Type B pancreatic cell (in vitro differentiated cells): Measurements from ENCODE around the gene AQP4. TPM values are rescaled to one million over a fixed set of nuclear protein-coding genes. Genes with fewer than 3 reads are reported as not detected.
A peak's percentile ranks its signal among the peaks of the same experiment; 100 is the strongest.

ENCODE experiments used
- DNase-seq: peaks from one replicate; pipeline ENCODE4 v3.0.0; 2021; ENCODE audit warnings: mixed read lengths; ENCODE audit not compliant: unreplicated experiment; ENCODE audit errors: extremely low spot score
- H3K27ac Mint-ChIP-seq: 2 replicates; pipeline ENCODE4 v1.8.0; 2021; ENCODE audit warnings: mild to moderate bottlenecking, mixed read lengths
- H3K27me3 Mint-ChIP-seq: 2 replicates; pipeline ENCODE4 v1.8.0; 2021; ENCODE audit warnings: mixed read lengths
- H3K36me3 Mint-ChIP-seq: 2 replicates; pipeline ENCODE4 v1.8.0; 2021; ENCODE audit warnings: mixed read lengths
- H3K4me1 Mint-ChIP-seq: one replicate; pipeline ENCODE4 v1.8.0; 2021; ENCODE audit warnings: mixed read lengths; ENCODE audit not compliant: unreplicated experiment
- H3K4me3 Mint-ChIP-seq: 2 replicates; pipeline ENCODE4 v1.8.0; 2021; ENCODE audit warnings: mild to moderate bottlenecking, mixed read lengths
- H3K9me3 Mint-ChIP-seq: 2 replicates; pipeline ENCODE4 v1.8.0; 2021; ENCODE audit warnings: mixed read lengths
- CTCF ChIP-seq: fragments of 200-600 bp; sonication (generic); conservative IDR thresholded peaks from 2 replicates; pipeline ENCODE4 v1.5.0; 2021; ENCODE audit warnings: antibody characterized with exemption, mild to moderate bottlenecking
- total RNA-seq: library from RNA; stranded (reverse); gene quantifications from 2 replicates; pipeline ENCODE4 v1.2.1, GENCODE V29; 2021; ENCODE audit warnings: low replicate concordance

Gene AQP4
- total RNA-seq, 1 donor from 2014 or later: 1.6 TPM

- H3K4me3 Mint-ChIP-seq: no peak overlapping the region
- peaks cover 18% of the 10 kb centered on the region for H3K4me1 Mint-ChIP-seq
- no peak for DNase-seq
- no peak overlapping the region for H3K27ac Mint-ChIP-seq
- H3K27me3 Mint-ChIP-seq: peaks cover 12% of the 10 kb centered on the region
- TF ChIP-seq CTCF: no peak
- no peaks in the 10 kb centered on the region for H3K36me3 Mint-ChIP-seq
- H3K9me3 Mint-ChIP-seq: no peaks in the 10 kb centered on the region
Observed at GRCh38 chr18:26869640-26870039, 4.1 kb upstream of the AQP4 start.

GRCh38 chr18:26868968-26869586 is 3.6 kb upstream of the AQP4 start:
- no peak for DNase-seq
- peaks cover 22% of the 10 kb centered on the region for H3K4me1 Mint-ChIP-seq
- H3K4me3 Mint-ChIP-seq: no peak overlapping the region
- H3K9me3 Mint-ChIP-seq: no peaks in the 10 kb centered on the region
- no peaks in the 10 kb centered on the region for H3K36me3 Mint-ChIP-seq
- peaks cover 17% of the 10 kb centered on the region for H3K27me3 Mint-ChIP-seq
- no peak for TF ChIP-seq CTCF
- H3K27ac Mint-ChIP-seq: no peak overlapping the region

- no peak overlapping the region for H3K4me3 Mint-ChIP-seq
- H3K36me3 Mint-ChIP-seq: no peaks in the 10 kb centered on the region
- no peak overlapping the region for H3K27ac Mint-ChIP-seq
- H3K27me3 Mint-ChIP-seq: peaks cover 26% of the 10 kb centered on the region
- TF ChIP-seq CTCF: no peak
- no peaks in the 10 kb centered on the region for H3K9me3 Mint-ChIP-seq
- DNase-seq: no peak
- peaks cover 27% of the 10 kb centered on the region for H3K4me1 Mint-ChIP-seq
Observed at GRCh38 chr18:26867471-26867870, 2.0 kb upstream of the AQP4 start.

GRCh38 chr18:26864658-26865057 is 849 bp downstream of the AQP4 start:
- H3K27ac Mint-ChIP-seq: no peak overlapping the region
- H3K4me1 Mint-ChIP-seq: peaks cover 22% of the 10 kb centered on the region
- no peak for DNase-seq
- peaks cover 34% of the 10 kb centered on the region for H3K27me3 Mint-ChIP-seq
- TF ChIP-seq CTCF: no peak
- H3K4me3 Mint-ChIP-seq: no peak overlapping the region
- no peaks in the 10 kb centered on the region for H3K36me3 Mint-ChIP-seq
- no peaks in the 10 kb centered on the region for H3K9me3 Mint-ChIP-seq

- Mint-ChIP-seq H3K27ac (no peak overlapping the region), H3K4me1 (peaks cover 20% of the 10 kb centered on the region), H3K36me3 (no peaks in the 10 kb centered on the region), H3K9me3 (no peaks in the 10 kb centered on the region), H3K4me3 (peak overlapping the region; percentile 70), H3K27me3 (peaks cover 34% of the 10 kb centered on the region)
- TF ChIP-seq CTCF: no peak
- no peak for DNase-seq
Observed at GRCh38 chr18:26863921-26864497, 1.5 kb downstream of the AQP4 start.
